Measurements from ENCODE around the gene SP140L.

SP140L gene

DNA sequence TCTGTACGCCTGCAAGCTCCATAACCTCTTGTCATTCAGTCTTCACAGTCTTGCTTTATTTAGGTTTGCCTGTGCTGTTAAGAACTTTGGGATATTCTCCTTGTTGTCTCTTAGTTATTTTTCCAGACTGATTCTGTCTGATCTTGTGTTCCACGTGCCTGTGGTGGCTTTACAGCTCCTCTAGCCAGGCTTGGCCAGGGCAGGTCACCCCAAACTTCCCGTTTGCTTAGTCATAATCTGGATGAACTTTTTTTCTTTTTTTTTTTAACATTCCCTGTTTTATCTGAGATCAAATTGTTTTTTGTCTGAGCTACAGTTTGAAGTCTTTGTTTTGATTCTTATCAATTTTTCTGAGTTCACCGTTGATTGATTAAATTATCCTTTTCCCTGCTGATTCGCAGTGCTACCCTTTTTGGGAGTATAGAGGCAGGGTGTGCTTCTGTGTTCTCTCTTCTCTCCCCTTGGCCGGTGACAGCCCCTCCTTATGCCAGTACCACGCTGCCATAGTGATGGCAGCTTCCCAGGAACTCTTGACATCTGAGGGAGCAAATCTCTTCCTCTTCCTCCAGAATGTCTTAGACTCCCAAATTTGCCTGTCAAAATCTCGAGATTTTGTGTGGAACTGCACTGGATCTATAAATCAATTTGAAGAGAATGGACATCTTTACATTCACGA lies 91.5 kb downstream of the SP140L start:
- peak overlapping the region; percentile 96 for H3K4me3 ChIP-seq (ENCODE audit: low read depth, low read length)
- DNase-seq (ENCODE audit: low read depth) = peak; percentile 43
- TF ChIP-seq, protein P1, sequence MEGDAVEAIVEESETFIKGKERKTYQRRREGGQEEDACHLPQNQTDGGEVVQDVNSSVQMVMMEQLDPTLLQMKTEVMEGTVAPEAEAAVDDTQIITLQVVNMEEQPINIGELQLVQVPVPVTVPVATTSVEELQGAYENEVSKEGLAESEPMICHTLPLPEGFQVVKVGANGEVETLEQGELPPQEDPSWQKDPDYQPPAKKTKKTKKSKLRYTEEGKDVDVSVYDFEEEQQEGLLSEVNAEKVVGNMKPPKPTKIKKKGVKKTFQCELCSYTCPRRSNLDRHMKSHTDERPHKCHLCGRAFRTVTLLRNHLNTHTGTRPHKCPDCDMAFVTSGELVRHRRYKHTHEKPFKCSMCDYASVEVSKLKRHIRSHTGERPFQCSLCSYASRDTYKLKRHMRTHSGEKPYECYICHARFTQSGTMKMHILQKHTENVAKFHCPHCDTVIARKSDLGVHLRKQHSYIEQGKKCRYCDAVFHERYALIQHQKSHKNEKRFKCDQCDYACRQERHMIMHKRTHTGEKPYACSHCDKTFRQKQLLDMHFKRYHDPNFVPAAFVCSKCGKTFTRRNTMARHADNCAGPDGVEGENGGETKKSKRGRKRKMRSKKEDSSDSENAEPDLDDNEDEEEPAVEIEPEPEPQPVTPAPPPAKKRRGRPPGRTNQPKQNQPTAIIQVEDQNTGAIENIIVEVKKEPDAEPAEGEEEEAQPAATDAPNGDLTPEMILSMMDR (IDR thresholded peaks at IDR 0.05; ENCODE audit: low read depth, low read length) = no peak
- TF ChIP-seq, protein P2, sequence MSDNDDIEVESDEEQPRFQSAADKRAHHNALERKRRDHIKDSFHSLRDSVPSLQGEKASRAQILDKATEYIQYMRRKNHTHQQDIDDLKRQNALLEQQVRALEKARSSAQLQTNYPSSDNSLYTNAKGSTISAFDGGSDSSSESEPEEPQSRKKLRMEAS (IDR thresholded peaks at IDR 0.05; ENCODE audit: low read depth, low read length) = peak; percentile 41

DNA sequence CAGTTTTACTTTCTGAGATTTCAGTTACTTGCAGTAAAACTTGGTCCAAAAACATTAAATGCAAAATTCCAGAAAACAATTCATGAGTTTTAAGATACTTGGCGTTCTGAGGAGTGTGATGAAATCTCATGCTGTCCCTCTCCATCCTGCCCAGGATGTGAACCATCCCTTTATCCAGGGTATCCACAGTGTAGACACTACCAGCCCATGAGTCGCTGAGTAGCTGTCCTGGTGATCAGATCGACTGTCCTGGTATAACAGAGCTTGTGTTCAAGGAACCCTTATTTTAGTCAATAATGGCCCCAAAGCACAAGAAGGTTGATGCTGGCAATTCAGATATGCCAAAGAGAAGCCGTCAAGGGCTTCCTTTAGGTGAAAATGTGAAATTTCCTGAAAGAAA lies 92.2 kb downstream of the SP140L start:
- H3K4me3 ChIP-seq (ENCODE audit: low read depth, low read length) = peak overlapping the region; percentile 96
- TF ChIP-seq MYC (IDR thresholded peaks at IDR 0.05; ENCODE audit: low read depth, low read length) (no peak), POLR2A (IDR thresholded peaks at IDR 0.05; ENCODE audit: extremely low read depth, insufficient read length) (no peak)
- TF ChIP-seq, protein P1 (IDR thresholded peaks at IDR 0.05; ENCODE audit: low read depth, low read length) = no peak
- TF ChIP-seq, protein P2 (IDR thresholded peaks at IDR 0.05; ENCODE audit: low read depth, low read length) = no peak
- no peak for DNase-seq (ENCODE audit: low read depth)

DNA sequence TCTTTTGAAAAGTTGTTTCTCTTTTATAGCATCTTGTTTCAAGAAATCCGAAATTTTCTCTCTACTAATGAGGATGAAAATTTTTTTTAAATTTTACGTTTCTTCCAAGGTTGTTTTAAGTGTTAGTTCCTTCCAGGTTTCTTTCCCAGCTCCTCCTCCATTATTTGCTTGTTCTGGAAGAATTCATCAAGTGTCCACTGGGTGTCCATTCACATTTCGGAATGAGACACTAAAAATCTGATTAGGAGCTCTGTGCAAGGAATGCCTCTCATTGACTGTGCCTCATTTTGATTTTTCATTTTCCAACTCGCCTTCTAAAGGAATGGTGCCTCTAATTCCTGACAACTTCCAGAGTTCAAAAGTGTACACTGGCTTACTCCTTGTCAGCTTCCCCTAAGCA lies 95.2 kb downstream of the SP140L start:
- DNase-seq (ENCODE audit: low read depth) = no peak
- TF ChIP-seq POLR2A (IDR thresholded peaks at IDR 0.05; ENCODE audit: extremely low read depth, insufficient read length) = no peak
- no peak overlapping the region for H3K4me3 ChIP-seq (ENCODE audit: low read depth, low read length)

DNA sequence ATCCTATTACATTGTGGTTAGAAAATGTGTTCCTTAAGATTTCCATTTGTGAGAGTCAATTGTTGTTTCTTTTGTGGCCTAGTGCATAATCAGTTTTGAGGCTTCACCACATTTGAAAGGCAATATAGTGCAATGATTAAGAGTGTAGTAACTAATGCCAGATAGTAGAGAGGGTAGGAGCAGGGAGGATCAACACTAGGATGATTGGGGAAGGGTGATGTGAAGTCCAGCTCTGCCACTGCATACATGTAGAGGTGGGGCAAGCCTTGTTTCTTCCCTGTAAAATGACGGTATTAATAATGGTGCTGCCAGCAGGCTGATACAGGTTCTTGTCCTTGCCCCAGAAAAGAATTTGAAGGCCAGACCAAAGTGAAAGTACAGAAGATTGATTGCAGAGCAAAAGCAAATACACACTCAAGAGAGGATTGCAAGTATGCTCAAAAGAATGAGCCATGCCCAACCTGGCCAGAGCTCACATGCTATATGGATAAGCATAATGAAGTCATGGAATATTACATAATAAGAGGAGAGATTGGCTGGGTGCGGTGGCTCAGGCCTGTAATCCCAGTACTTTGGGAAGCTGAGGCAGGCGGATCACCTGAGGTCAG lies 97.0 kb downstream of the SP140L start:
- DNase-seq (ENCODE audit: low read depth) = no peak
- TF ChIP-seq, protein P2 (IDR thresholded peaks at IDR 0.05; ENCODE audit: low read depth, low read length) = no peak
- TF ChIP-seq POLR2A (IDR thresholded peaks at IDR 0.05; ENCODE audit: extremely low read depth, insufficient read length) (no peak), MYC (IDR thresholded peaks at IDR 0.05; ENCODE audit: low read depth, low read length) (no peak)
- TF ChIP-seq, protein P1 (IDR thresholded peaks at IDR 0.05; ENCODE audit: low read depth, low read length) = no peak
- H3K4me3 ChIP-seq (ENCODE audit: low read depth, low read length) = no peak overlapping the region

DNA sequence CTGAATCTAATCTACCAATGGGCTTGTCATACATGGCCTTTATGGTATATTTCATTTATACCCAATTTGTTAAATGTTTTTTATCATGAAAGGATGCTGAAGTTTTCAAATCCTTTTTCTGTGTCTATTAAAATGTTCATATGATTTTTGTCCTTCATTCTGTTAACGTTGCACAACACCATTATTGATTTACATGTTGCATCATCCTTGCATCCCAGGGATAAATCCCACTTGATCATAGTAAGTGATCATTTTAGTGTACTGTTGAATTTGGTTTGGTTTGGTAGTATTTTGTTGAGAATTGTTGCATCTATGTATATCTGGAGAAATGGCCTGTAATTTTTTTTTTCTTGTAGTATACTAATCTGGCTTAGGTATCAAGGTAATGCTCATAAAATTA lies 98.4 kb downstream of the SP140L start:
- no peak for TF ChIP-seq POLR2A (IDR thresholded peaks at IDR 0.05; ENCODE audit: extremely low read depth, insufficient read length)
- no peak overlapping the region for H3K4me3 ChIP-seq (ENCODE audit: low read depth, low read length)
- DNase-seq (ENCODE audit: low read depth) = no peak

DNA sequence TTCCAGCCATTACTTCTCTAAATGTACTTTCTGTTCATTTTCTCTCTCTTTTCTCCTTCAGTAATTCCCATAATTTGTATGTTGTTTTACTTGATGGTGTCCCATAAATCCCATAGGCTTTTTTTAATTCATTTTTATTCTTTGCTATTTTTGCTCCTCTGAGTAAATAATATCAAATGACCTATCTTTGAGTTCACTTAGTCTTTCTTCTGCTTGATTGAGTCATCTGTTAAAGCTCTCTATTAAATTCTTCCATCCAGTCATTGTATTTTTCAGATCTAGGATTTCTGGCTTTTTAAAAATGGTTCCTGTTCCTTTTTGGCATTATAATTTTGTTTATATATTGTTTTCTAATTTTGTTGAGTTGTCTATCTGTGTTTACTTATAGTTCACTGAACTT lies 102.5 kb downstream of the SP140L start:
- TF ChIP-seq MYC (IDR thresholded peaks at IDR 0.05; ENCODE audit: low read depth, low read length) (no peak), POLR2A (IDR thresholded peaks at IDR 0.05; ENCODE audit: extremely low read depth, insufficient read length) (no peak)
- TF ChIP-seq, protein P2 (IDR thresholded peaks at IDR 0.05; ENCODE audit: low read depth, low read length) = no peak
- TF ChIP-seq, protein P1 (IDR thresholded peaks at IDR 0.05; ENCODE audit: low read depth, low read length) = no peak
- no peak overlapping the region for H3K4me3 ChIP-seq (ENCODE audit: low read depth, low read length)
- DNase-seq (ENCODE audit: low read depth) = no peak
